ENCODE results near the gene MYO15A. TPM values are rescaled to one million over a fixed set of nuclear protein-coding genes. Genes with fewer than 3 reads are reported as not detected.
A peak's percentile ranks its signal among the peaks of the same experiment; 100 is the strongest.

Gene MYO15A
- total and polyA plus RNA-seq, 9 donors, result 1.5 to 5.4 (median 3.2) TPM

DNA sequence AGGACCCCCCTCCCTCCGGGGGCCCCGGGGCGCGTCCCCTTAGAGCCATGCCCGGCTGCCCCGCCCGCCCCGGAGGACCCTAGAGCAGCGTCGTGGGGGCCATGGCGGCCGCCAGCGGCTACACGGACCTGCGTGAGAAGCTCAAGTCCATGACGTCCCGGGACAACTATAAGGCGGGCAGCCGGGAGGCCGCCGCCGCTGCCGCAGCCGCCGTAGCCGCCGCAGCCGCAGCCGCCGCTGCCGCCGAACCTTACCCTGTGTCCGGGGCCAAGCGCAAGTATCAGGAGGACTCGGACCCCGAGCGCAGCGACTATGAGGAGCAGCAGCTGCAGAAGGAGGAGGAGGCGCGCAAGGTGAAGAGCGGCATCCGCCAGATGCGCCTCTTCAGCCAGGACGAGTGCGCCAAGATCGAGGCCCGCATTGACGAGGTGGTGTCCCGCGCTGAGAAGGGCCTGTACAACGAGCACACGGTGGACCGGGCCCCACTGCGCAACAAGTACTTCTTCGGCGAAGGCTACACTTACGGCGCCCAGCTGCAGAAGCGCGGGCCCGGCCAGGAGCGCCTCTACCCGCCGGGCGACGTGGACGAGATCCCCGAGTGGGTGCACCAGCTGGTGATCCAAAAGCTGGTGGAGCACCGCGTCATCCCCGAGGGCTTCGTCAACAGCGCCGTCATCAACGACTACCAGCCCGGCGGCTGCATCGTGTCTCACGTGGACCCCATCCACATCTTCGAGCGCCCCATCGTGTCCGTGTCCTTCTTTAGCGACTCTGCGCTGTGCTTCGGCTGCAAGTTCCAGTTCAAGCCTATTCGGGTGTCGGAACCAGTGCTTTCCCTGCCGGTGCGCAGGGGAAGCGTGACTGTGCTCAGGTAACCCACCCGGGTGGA lies 75.8 kb downstream of the MYO15A start:
- Histone ChIP-seq H3K4me1 (ENCODE audit: insufficient read depth) (peaks cover 23% of the 10 kb centered on the region), H3K4me3 (peak overlapping the region; percentile 95), H3K36me3 (no peaks in the 10 kb centered on the region), H3K27ac (peak overlapping the region; percentile 73 to 94), H3K9me3 (no peaks in the 10 kb centered on the region), H3K27me3 (no peaks in the 10 kb centered on the region)
- WGBS, 3 donors, result 0 to 1% (median 1%) methylated on average over 77 to 92 of the region's 92 CpGs
- TF ChIP-seq, protein P1, sequence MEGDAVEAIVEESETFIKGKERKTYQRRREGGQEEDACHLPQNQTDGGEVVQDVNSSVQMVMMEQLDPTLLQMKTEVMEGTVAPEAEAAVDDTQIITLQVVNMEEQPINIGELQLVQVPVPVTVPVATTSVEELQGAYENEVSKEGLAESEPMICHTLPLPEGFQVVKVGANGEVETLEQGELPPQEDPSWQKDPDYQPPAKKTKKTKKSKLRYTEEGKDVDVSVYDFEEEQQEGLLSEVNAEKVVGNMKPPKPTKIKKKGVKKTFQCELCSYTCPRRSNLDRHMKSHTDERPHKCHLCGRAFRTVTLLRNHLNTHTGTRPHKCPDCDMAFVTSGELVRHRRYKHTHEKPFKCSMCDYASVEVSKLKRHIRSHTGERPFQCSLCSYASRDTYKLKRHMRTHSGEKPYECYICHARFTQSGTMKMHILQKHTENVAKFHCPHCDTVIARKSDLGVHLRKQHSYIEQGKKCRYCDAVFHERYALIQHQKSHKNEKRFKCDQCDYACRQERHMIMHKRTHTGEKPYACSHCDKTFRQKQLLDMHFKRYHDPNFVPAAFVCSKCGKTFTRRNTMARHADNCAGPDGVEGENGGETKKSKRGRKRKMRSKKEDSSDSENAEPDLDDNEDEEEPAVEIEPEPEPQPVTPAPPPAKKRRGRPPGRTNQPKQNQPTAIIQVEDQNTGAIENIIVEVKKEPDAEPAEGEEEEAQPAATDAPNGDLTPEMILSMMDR (IDR thresholded peaks at IDR 0.05), result no peak
- TF ChIP-seq EP300 (IDR thresholded peaks at IDR 0.05) (no peak), POLR2A (IDR thresholded peaks at IDR 0.05) (no peak)
- intact Hi-C loops (cut with DNase I), result loop anchor here in 1 of 4 donors (5.0 kb wide), 1 partner anchor 43 kb away; the partner anchor contains the start of gene LLGL1
- peak; percentile 39 to 73 (median 68) for DNase-seq

- Histone ChIP-seq H3K4me3 (peak overlapping the region; percentile 95), H3K27me3 (no peaks in the 10 kb centered on the region), H3K36me3 (no peaks in the 10 kb centered on the region), H3K27ac (peak overlapping the region in 1 of 2 donors; percentile 18), H3K4me1 (ENCODE audit: insufficient read depth) (peaks cover 28% of the 10 kb centered on the region), H3K9me3 (no peaks in the 10 kb centered on the region)
- 2 to 5% (median 2%) methylated on average over 3 of the region's 3 CpGs for WGBS, 3 donors
- intact Hi-C loops (cut with DNase I), result loop anchor here in 1 of 4 donors (5.0 kb wide), 1 partner anchor 42 kb away; the partner anchor contains the start of gene LLGL1
- TF ChIP-seq POLR2A (IDR thresholded peaks at IDR 0.05) (no peak), EP300 (IDR thresholded peaks at IDR 0.05) (no peak)
- TF ChIP-seq, protein P1 (IDR thresholded peaks at IDR 0.05), result no peak
- no peak for DNase-seq
These were observed 76.8 kb downstream of the MYO15A start for GRCh38 chr17:18185391-18185790.

DNA sequence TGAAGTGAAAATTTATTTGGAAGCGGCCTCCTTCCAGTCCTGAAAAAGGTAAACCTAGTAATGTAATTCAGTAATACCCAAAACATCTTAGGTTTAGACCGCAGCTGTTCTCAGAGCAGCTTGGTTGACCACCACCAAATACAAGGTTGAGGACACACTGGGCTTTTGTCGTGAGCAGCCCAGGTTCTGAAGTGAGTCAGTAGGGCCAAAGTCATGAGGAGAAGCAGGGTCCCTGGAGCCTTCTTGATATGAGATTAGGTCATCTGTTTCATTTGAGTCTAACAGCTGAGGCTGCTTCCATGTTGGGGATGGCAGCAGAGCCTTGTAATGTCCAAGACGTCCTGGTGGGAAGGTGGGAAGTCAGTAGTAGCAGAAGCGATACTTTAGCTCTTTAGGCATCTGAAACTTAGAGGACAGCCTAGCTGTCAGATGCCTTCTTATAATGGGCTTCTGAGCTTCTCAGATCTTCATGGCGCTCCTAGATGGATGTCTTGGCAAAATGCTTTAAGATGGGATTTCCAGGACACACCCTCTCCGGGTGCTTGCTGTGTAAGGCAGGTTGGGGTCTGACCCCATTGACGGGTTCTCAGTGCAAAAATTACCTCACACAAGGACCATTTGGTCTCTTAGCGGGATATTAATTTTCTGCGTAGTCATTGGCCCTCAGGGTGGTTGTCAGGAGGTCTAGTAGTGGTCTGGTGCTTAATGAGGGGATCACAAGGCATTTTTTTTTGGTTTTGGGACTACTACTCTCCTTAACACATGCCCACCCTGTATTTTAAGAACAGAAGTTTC lies 77.5 kb downstream of the MYO15A start:
- WGBS, 3 donors, result 35 to 41% (median 37%) methylated on average over 10 of the region's 10 CpGs
- H3K4me3 ChIP-seq, result peak overlapping the region; percentile 95
- peaks cover 32% of the 10 kb centered on the region for H3K4me1 ChIP-seq (ENCODE audit: insufficient read depth)
- no peak for DNase-seq
- H3K36me3 ChIP-seq, result no peaks in the 10 kb centered on the region
- no peaks in the 10 kb centered on the region for H3K27me3 ChIP-seq
- TF ChIP-seq POLR2A (IDR thresholded peaks at IDR 0.05), result no peak
- TF ChIP-seq EP300 (IDR thresholded peaks at IDR 0.05), result no peak
- TF ChIP-seq, protein P1 (IDR thresholded peaks at IDR 0.05), result no peak
- intact Hi-C loops (cut with DNase I), result loop anchor here in 1 of 4 donors (5.0 kb wide), 1 partner anchor 41 kb away; the partner anchor contains the start of gene LLGL1
- no peaks in the 10 kb centered on the region for H3K9me3 ChIP-seq
- peak overlapping the region in 1 of 2 donors; percentile 7 for H3K27ac ChIP-seq

GRCh38 chr17:18186627-18186982 lies 78.0 kb downstream of the MYO15A start:
- Histone ChIP-seq H3K4me1 (ENCODE audit: insufficient read depth) (peaks cover 32% of the 10 kb centered on the region), H3K9me3 (no peaks in the 10 kb centered on the region), H3K4me3 (peak overlapping the region; percentile 95), H3K27me3 (no peaks in the 10 kb centered on the region), H3K36me3 (no peaks in the 10 kb centered on the region), H3K27ac (no peak overlapping the region)
- intact Hi-C loops (cut with DNase I), result loop anchor here in 1 of 4 donors (5.0 kb wide), 1 partner anchor 41 kb away; the partner anchor contains the start of gene LLGL1
- DNase-seq, result no peak
- TF ChIP-seq POLR2A (IDR thresholded peaks at IDR 0.05) (no peak), EP300 (IDR thresholded peaks at IDR 0.05) (no peak)
- TF ChIP-seq, protein P1 (IDR thresholded peaks at IDR 0.05), result no peak
- 0 to 7% (median 4%) methylated on average over 1 of the region's 1 CpG for WGBS, 3 donors
